GM12872 (cell line): ENCODE measurements around the gene CACNA2D2.

Source experiments
- CTCF ChIP-seq: IDR thresholded peaks from 3 replicates; pipeline ENCODE4 v1.5.1; 2011; ENCODE audit warnings: low read depth, mild to moderate bottlenecking, low read length, moderate library complexity; ENCODE audit not compliant: insufficient read depth

Gene CACNA2D2

GRCh38 chr3:50370594-50370993 lies 132.8 kb downstream of the CACNA2D2 start:
- no peak for TF ChIP-seq CTCF

DNA sequence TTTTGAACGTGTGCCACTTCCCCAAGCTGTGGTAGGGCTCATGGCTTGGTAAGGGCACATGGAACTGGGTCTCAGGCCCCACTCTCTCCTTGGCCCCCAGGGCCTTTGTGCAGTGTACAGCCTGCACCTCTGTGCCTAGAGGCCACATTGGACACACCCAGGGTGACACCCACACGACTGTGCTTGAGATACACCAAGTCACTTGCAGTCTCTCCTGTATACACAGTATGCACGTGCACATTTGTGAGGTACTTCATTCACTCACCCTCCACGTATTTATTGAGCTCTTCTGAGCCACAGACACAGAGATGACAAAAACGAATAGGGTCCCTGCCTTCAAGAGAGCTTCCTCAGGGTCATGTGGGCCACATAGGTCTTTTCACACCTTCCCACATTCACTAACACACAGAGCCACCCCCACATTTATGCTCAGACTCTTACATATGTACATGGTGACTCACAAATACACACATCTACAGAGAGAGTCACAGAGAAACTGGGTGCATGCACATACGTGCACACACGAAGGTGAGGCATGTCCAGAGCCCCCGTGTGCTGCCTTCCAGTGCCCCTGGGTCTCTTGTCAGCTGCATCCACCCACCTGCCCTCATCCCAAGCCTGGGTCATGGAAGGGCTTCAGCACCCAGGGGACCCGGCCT lies 134.3 kb downstream of the CACNA2D2 start:
- no peak for TF ChIP-seq CTCF

DNA sequence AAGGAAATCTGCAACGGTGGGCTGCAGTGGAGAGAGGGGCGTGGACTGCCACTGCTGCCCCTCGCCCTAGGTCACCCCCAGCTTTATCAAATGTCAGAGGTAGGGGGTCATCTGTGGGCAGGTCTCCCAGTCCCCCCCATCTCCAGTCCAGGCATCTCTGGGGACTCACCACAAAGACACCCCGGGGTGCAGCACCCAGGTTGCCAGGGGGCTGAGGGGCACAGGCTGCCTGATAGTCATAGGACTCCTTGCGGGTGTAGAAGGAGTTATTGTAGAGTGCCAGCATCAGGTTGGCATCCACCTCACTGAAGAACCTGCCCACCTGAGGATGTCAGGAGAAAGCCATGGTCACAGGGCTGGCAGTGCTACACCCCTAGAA lies 137.6 kb downstream of the CACNA2D2 start:
- TF ChIP-seq CTCF, result no peak

GRCh38 chr3:50365080-50365841 lies 138.2 kb downstream of the CACNA2D2 start:
- TF ChIP-seq CTCF, result no peak

GRCh38 chr3:50364573-50365079 lies 138.8 kb downstream of the CACNA2D2 start:
- TF ChIP-seq CTCF, result no peak

DNA sequence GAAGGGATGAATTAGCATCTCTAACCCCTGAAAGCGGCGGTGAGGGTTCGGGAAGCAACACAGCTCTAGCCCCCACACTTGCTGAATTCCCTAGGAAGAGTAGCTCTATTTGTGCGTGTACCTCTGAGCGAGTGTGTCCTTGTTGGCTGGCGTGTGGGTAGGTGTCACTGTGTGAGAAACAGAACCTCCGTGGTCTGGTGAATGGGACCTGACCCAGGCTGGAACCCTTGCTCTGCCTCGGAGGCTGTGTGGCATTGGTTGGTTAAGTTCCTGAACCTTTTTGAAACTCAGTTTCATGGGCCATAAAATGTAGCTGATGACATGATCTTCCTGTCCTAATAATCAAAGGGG lies 143.7 kb downstream of the CACNA2D2 start:
- no peak for TF ChIP-seq CTCF

- no peak for TF ChIP-seq CTCF
Measured at GRCh38 chr3:50358911-50359759, 144.3 kb downstream of the CACNA2D2 start, which contains the start of gene TMEM115. Gene TMEM115 (minus strand): TSS chr3:50359521. CDS start chr3:50359063, 458 bp downstream.
